Measurements from ENCODE around the gene CDNF. TPM values are rescaled to one million over a fixed set of nuclear protein-coding genes. Genes with fewer than 3 reads are reported as not detected.

Gene CDNF
- total RNA-seq, 2 donors from 2014 or later = 15.8 to 18.4 TPM

DNA sequence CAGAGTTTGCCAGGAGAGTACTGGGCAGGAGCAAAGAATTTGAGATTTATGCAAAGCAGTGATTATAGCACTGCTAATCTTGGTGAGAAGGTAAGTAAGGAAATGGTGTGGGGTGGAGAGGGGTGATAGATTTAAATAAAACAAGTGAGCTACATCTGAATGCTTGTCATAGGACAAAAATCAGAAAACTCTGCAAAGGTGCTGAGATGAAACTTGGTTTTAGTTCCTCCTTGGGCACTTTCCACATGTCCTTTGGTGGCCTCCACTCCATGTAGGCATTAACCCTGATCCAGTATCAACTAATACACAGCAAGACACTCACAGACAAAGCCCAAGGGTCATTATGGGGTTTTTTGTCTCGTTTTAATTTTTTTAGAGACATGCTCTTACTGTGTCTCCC, 37.4 kb downstream of the CDNF start:
- TF ChIP-seq, protein P1, sequence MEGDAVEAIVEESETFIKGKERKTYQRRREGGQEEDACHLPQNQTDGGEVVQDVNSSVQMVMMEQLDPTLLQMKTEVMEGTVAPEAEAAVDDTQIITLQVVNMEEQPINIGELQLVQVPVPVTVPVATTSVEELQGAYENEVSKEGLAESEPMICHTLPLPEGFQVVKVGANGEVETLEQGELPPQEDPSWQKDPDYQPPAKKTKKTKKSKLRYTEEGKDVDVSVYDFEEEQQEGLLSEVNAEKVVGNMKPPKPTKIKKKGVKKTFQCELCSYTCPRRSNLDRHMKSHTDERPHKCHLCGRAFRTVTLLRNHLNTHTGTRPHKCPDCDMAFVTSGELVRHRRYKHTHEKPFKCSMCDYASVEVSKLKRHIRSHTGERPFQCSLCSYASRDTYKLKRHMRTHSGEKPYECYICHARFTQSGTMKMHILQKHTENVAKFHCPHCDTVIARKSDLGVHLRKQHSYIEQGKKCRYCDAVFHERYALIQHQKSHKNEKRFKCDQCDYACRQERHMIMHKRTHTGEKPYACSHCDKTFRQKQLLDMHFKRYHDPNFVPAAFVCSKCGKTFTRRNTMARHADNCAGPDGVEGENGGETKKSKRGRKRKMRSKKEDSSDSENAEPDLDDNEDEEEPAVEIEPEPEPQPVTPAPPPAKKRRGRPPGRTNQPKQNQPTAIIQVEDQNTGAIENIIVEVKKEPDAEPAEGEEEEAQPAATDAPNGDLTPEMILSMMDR (IDR thresholded peaks at IDR 0.05) = no peak
- H3K4me1 ChIP-seq (replicated peaks) = no peaks in the 10 kb centered on the region
- H3K27me3 ChIP-seq (replicated peaks; ENCODE audit: insufficient read depth) = no peaks in the 10 kb centered on the region
- no peak overlapping the region for H3K27ac ChIP-seq
- no peaks in the 10 kb centered on the region for H3K36me3 ChIP-seq
- intact Hi-C loops (cut with DNase I) = no loop called here
- WGBS = 67% methylated on average over 1 of the region's 1 CpG
- H3K9me3 ChIP-seq = no peaks in the 10 kb centered on the region
- H3K4me3 ChIP-seq = no peak overlapping the region
- DNase-seq (ENCODE audit: low spot score) = no peak

DNA sequence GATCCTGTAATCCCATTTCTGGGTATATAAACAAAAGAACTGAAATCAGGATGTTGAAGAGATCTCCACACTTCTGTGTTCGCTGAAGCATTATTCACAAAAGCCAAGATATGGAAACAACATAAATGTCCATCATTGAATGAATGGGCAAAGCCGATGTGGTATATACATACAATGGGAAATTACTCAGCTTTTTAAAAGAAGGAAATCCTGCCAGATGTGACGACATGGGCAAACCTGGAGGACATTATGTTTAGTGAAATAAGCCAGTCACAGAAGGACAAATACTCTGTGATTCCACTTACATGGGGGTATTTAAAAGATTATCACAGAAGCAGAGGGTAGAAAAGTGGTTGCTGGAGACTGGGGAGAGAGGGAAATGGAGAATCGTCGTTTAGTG, 39.2 kb downstream of the CDNF start:
- H3K27me3 ChIP-seq (replicated peaks; ENCODE audit: insufficient read depth) = no peaks in the 10 kb centered on the region
- no peaks in the 10 kb centered on the region for H3K36me3 ChIP-seq
- DNase-seq (ENCODE audit: low spot score) = no peak
- WGBS = 25% methylated on average over 5 of the region's 5 CpGs
- no peaks in the 10 kb centered on the region for H3K9me3 ChIP-seq
- intact Hi-C loops (cut with DNase I) = no loop called here
- no peak overlapping the region for H3K4me3 ChIP-seq
- H3K4me1 ChIP-seq (replicated peaks) = no peaks in the 10 kb centered on the region
- TF ChIP-seq POLR2A (IDR thresholded peaks at IDR 0.05) (no peak), POLR2AphosphoS5 (IDR thresholded peaks at IDR 0.05) (no peak)
- TF ChIP-seq, protein P1 (IDR thresholded peaks at IDR 0.05) = no peak
- no peak overlapping the region for H3K27ac ChIP-seq

- Histone ChIP-seq H3K27ac (no peak overlapping the region), H3K4me1 (replicated peaks) (no peaks in the 10 kb centered on the region), H3K36me3 (no peaks in the 10 kb centered on the region), H3K9me3 (no peaks in the 10 kb centered on the region), H3K4me3 (no peak overlapping the region), H3K27me3 (replicated peaks; ENCODE audit: insufficient read depth) (no peaks in the 10 kb centered on the region)
- no peak for TF ChIP-seq POLR2AphosphoS5 (IDR thresholded peaks at IDR 0.05)
- no peak for TF ChIP-seq POLR2A (IDR thresholded peaks at IDR 0.05)
- TF ChIP-seq, protein P1 (IDR thresholded peaks at IDR 0.05) = no peak
- 66% methylated on average over 5 of the region's 5 CpGs for WGBS
- DNase-seq (ENCODE audit: low spot score) = no peak
- intact Hi-C loops (cut with DNase I) = no loop called here
Measured at GRCh38 chr10:14787938-14788337, 49.9 kb downstream of the CDNF start.

- intact Hi-C loops (cut with DNase I) = no loop called here
- 96% methylated on average over 5 of the region's 5 CpGs for WGBS
- TF ChIP-seq POLR2AphosphoS5 (IDR thresholded peaks at IDR 0.05) (no peak), POLR2A (IDR thresholded peaks at IDR 0.05) (no peak)
- TF ChIP-seq, protein P1 (IDR thresholded peaks at IDR 0.05) = no peak
Measured at GRCh38 chr10:14784459-14785055, 53.3 kb downstream of the CDNF start.

GRCh38 chr10:14782691-14783363, 55.0 kb downstream of the CDNF start:
- H3K36me3 ChIP-seq = no peaks in the 10 kb centered on the region
- no peak overlapping the region for H3K4me3 ChIP-seq
- WGBS = 81% methylated on average over 9 of the region's 9 CpGs
- no peaks in the 10 kb centered on the region for H3K4me1 ChIP-seq (replicated peaks)
- H3K27me3 ChIP-seq (replicated peaks; ENCODE audit: insufficient read depth) = no peaks in the 10 kb centered on the region
- TF ChIP-seq, protein P1 (IDR thresholded peaks at IDR 0.05) = no peak
- TF ChIP-seq POLR2AphosphoS5 (IDR thresholded peaks at IDR 0.05) (no peak), POLR2A (IDR thresholded peaks at IDR 0.05) (no peak)
- H3K27ac ChIP-seq = no peak overlapping the region
- intact Hi-C loops (cut with DNase I) = no loop called here
- DNase-seq (ENCODE audit: low spot score) = no peak
- no peaks in the 10 kb centered on the region for H3K9me3 ChIP-seq

More at GRCh38 chr10:14784459-14785055, 53.3 kb downstream of the CDNF start:
- Histone ChIP-seq H3K4me1 (replicated peaks) (no peaks in the 10 kb centered on the region), H3K27ac (no peak overlapping the region), H3K9me3 (no peaks in the 10 kb centered on the region), H3K4me3 (no peak overlapping the region), H3K36me3 (no peaks in the 10 kb centered on the region), H3K27me3 (replicated peaks; ENCODE audit: insufficient read depth) (no peaks in the 10 kb centered on the region)
- no peak for DNase-seq (ENCODE audit: low spot score)
